DMS53 treated with DMSO at 0.1 percent for 48 hours (cell line): ENCODE measurements around the gene CEACAM18.
"Not testable (repeated sequence)": the region's sequence is repeated elsewhere in the genome, so short reads cannot be mapped to it uniquely, and the experiment has no call there.

Source experiments
- DNase-seq: peaks from one replicate; lab custom pipeline; 2025; ENCODE audit not compliant: unreplicated experiment; lab: John Stamatoyannopoulos, UW

The CEACAM18 gene

GRCh38 chr19:51489113-51489512 is 10.8 kb downstream of the CEACAM18 start:
- no peak for DNase-seq

GRCh38 chr19:51490676-51491075 is 12.3 kb downstream of the CEACAM18 start:
- DNase-seq: no peak

GRCh38 chr19:51491586-51491985 is 13.2 kb downstream of the CEACAM18 start:
- DNase-seq: no peak

GRCh38 chr19:51493776-51494175 is 15.4 kb downstream of the CEACAM18 start:
- DNase-seq: no peak

- DNase-seq: no peak
Observed at GRCh38 chr19:51497666-51498065, 19.3 kb downstream of the CEACAM18 start.

- not testable (repeated sequence) for DNase-seq
Observed at GRCh38 chr19:51500931-51501330, 22.6 kb downstream of the CEACAM18 start.

- no peak for DNase-seq
Observed at GRCh38 chr19:51501594-51502263, 23.4 kb downstream of the CEACAM18 start, which contains the start of gene SIGLEC12. Gene SIGLEC12 (minus strand): TSS chr19:51501800. CDS start chr19:51501733, 67 bp downstream.

- DNase-seq: no peak
Observed at GRCh38 chr19:51503286-51503817, 25.0 kb downstream of the CEACAM18 start.

GRCh38 chr19:51503896-51504295 is 25.6 kb downstream of the CEACAM18 start:
- DNase-seq: no peak

- DNase-seq: no peak
Observed at GRCh38 chr19:51505904-51506303, 27.6 kb downstream of the CEACAM18 start.

GRCh38 chr19:51507192-51507591 is 28.9 kb downstream of the CEACAM18 start:
- DNase-seq: no peak

- DNase-seq: no peak
Observed at GRCh38 chr19:51507640-51508058, 29.3 kb downstream of the CEACAM18 start.

- no peak for DNase-seq
Observed at GRCh38 chr19:51508059-51508733, 29.9 kb downstream of the CEACAM18 start.

GRCh38 chr19:51509823-51510660 is 31.7 kb downstream of the CEACAM18 start:
- no peak for DNase-seq

GRCh38 chr19:51511353-51511752 is 33.0 kb downstream of the CEACAM18 start:
- no peak for DNase-seq

GRCh38 chr19:51513968-51514367 is 35.6 kb downstream of the CEACAM18 start:
- no peak for DNase-seq

GRCh38 chr19:51514866-51515481 is 36.6 kb downstream of the CEACAM18 start:
- peak; percentile 16 for DNase-seq

- no peak for DNase-seq
Observed at GRCh38 chr19:51520728-51521127, 42.4 kb downstream of the CEACAM18 start.

GRCh38 chr19:51521357-51521756 is 43.0 kb downstream of the CEACAM18 start:
- DNase-seq: no peak

GRCh38 chr19:51521781-51522180 is 43.4 kb downstream of the CEACAM18 start:
- DNase-seq: no peak
